WERI-Rb-1 (cell line): ENCODE data around the gene TSPAN33.

Experiments
- DNase-seq: peaks from one replicate; pipeline ENCODE4 v3.0.0-alpha.2; 2020
- H3K27ac ChIP-seq: fragments of 250-450 bp; sonication (Bioruptor Pico); 2 replicates; pipeline ENCODE4 v1.5.1; 2020; ENCODE audit warnings: mild to moderate bottlenecking, moderate library complexity
- H3K27me3 ChIP-seq: fragments of 250-450 bp; sonication (Bioruptor Pico); 2 replicates; pipeline ENCODE4 v1.5.1; 2021; ENCODE audit warnings: mild to moderate bottlenecking, low read depth, moderate library complexity; ENCODE audit not compliant: insufficient read depth, severe bottlenecking
- H3K36me3 ChIP-seq: fragments of 250-450 bp; sonication (Bioruptor Pico); 2 replicates; pipeline ENCODE4 v1.5.1; 2020; ENCODE audit warnings: mild to moderate bottlenecking, moderate library complexity
- H3K4me3 ChIP-seq: 2 replicates; pipeline ENCODE4 v1.5.1; 2011; ENCODE audit warnings: low read depth, mild to moderate bottlenecking, control low read depth, low read length
- H3K9me3 ChIP-seq: fragments of 250-450 bp; sonication (Bioruptor Pico); 2 replicates; pipeline ENCODE4 v1.5.1; 2021; ENCODE audit warnings: mild to moderate bottlenecking, moderate library complexity; ENCODE audit not compliant: severe bottlenecking
- TF ChIP-seq, protein P1 (sequence below): IDR thresholded peaks from 2 replicates; pipeline ENCODE4 v1.5.1; 2011; ENCODE audit warnings: low read depth, mild to moderate bottlenecking, control low read depth, inconsistent platforms, low read length

TSPAN33 gene

GRCh38 chr7:129184981-129185670 is 40.6 kb downstream of the TSPAN33 start:
- no peak overlapping the region for H3K27ac ChIP-seq
- TF ChIP-seq, protein P1, sequence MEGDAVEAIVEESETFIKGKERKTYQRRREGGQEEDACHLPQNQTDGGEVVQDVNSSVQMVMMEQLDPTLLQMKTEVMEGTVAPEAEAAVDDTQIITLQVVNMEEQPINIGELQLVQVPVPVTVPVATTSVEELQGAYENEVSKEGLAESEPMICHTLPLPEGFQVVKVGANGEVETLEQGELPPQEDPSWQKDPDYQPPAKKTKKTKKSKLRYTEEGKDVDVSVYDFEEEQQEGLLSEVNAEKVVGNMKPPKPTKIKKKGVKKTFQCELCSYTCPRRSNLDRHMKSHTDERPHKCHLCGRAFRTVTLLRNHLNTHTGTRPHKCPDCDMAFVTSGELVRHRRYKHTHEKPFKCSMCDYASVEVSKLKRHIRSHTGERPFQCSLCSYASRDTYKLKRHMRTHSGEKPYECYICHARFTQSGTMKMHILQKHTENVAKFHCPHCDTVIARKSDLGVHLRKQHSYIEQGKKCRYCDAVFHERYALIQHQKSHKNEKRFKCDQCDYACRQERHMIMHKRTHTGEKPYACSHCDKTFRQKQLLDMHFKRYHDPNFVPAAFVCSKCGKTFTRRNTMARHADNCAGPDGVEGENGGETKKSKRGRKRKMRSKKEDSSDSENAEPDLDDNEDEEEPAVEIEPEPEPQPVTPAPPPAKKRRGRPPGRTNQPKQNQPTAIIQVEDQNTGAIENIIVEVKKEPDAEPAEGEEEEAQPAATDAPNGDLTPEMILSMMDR = no peak
- H3K36me3 ChIP-seq = no peaks in the 10 kb centered on the region
- DNase-seq = no peak
- no peak overlapping the region for H3K4me3 ChIP-seq
- no peaks in the 10 kb centered on the region for H3K9me3 ChIP-seq
- no peaks in the 10 kb centered on the region for H3K27me3 ChIP-seq

GRCh38 chr7:129186749-129187260 is 42.3 kb downstream of the TSPAN33 start:
- no peak for DNase-seq
- H3K9me3 ChIP-seq = no peaks in the 10 kb centered on the region
- no peaks in the 10 kb centered on the region for H3K36me3 ChIP-seq
- no peak overlapping the region for H3K27ac ChIP-seq
- TF ChIP-seq, protein P1 = no peak
- H3K4me3 ChIP-seq = no peak overlapping the region
- H3K27me3 ChIP-seq = no peaks in the 10 kb centered on the region

- H3K9me3 ChIP-seq = no peaks in the 10 kb centered on the region
- no peaks in the 10 kb centered on the region for H3K36me3 ChIP-seq
- TF ChIP-seq, protein P1 = no peak
- DNase-seq = no peak
- no peak overlapping the region; the same call in 1 of the 2 replicates for H3K27ac ChIP-seq
- H3K27me3 ChIP-seq = no peaks in the 10 kb centered on the region
- peak overlapping the region; percentile 50 for H3K4me3 ChIP-seq
Measured at GRCh38 chr7:129187681-129188371, 43.3 kb downstream of the TSPAN33 start.

- H3K27me3 ChIP-seq = no peaks in the 10 kb centered on the region
- H3K9me3 ChIP-seq = no peaks in the 10 kb centered on the region
- H3K36me3 ChIP-seq = no peaks in the 10 kb centered on the region
- peak within 1 kb of the TSS; percentile 53 for H3K27ac ChIP-seq
- peak; percentile 72 for DNase-seq
- H3K4me3 ChIP-seq = peak within 1 kb of the TSS; percentile 50
- TF ChIP-seq, protein P1 = no peak
Measured at GRCh38 chr7:129188372-129188891, 43.9 kb downstream of the TSPAN33 start, which contains the start of gene SMO. SMO (plus strand) TSS chr7:129188633; CDS start chr7:129189152, 519 bp downstream.

DNA sequence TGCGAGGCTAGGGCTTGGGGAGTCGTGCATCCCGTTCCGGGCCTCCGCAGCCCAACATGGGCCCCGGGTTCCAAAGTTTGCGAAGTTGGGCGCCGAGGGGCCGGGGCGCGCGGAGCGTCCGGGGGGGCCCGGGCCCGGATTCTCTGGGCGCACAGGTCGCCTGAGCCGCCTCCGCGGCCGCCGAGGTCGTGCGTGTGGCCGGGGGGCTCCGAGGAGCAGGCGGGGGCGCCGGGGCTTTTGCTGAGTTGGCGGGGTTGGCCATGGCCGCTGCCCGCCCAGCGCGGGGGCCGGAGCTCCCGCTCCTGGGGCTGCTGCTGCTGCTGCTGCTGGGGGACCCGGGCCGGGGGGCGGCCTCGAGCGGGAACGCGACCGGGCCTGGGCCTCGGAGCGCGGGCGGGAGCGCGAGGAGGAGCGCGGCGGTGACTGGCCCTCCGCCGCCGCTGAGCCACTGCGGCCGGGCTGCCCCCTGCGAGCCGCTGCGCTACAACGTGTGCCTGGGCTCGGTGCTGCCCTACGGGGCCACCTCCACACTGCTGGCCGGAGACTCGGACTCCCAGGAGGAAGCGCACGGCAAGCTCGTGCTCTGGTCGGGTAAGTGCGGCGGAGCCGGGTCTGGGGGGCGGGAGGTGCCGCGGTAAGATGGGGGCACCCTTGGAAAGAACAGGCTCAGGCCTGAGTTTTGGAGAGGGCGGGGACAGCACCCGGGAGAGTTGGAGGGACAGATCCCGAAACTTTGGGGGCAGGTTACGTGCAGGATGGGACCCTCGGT is 44.6 kb downstream of the TSPAN33 start:
- Histone ChIP-seq H3K9me3 (no peaks in the 10 kb centered on the region), H3K4me3 (peak overlapping the region; percentile 50), H3K27me3 (no peaks in the 10 kb centered on the region), H3K36me3 (no peaks in the 10 kb centered on the region), H3K27ac (peak overlapping the region; percentile 53)
- TF ChIP-seq, protein P1 = no peak
- no peak for DNase-seq
